GM18526 (cell line): ENCODE measurements around the gene SUPT20HL2.

ENCODE experiments used
- POLR2A ChIP-seq: IDR thresholded peaks from 3 replicates; pipeline ENCODE4 v1.6.1; 2011; ENCODE audit not compliant: insufficient read length; ENCODE audit errors: extremely low read depth

SUPT20HL2 gene

GRCh38 chrX:24305905-24306304, 8.0 kb downstream of the SUPT20HL2 start:
- no peak for TF ChIP-seq POLR2A

- no peak for TF ChIP-seq POLR2A
These were observed 12.1 kb downstream of the SUPT20HL2 start for GRCh38 chrX:24301806-24302205.

- no peak for TF ChIP-seq POLR2A
These were observed 12.8 kb downstream of the SUPT20HL2 start for GRCh38 chrX:24301060-24301459.

- no peak for TF ChIP-seq POLR2A
These were observed 15.7 kb downstream of the SUPT20HL2 start for GRCh38 chrX:24298191-24298590.

GRCh38 chrX:24294619-24295018, 19.2 kb downstream of the SUPT20HL2 start:
- TF ChIP-seq POLR2A, result no peak

GRCh38 chrX:24293412-24293811, 20.5 kb downstream of the SUPT20HL2 start:
- no peak for TF ChIP-seq POLR2A

GRCh38 chrX:24292353-24292752, 21.5 kb downstream of the SUPT20HL2 start:
- TF ChIP-seq POLR2A, result no peak

- no peak for TF ChIP-seq POLR2A
These were observed 28.8 kb downstream of the SUPT20HL2 start for GRCh38 chrX:24285082-24285481.

- no peak for TF ChIP-seq POLR2A
These were observed 30.6 kb downstream of the SUPT20HL2 start for GRCh38 chrX:24283127-24283794.

GRCh38 chrX:24282381-24283126, 31.3 kb downstream of the SUPT20HL2 start:
- TF ChIP-seq POLR2A, result no peak

- TF ChIP-seq POLR2A, result no peak
These were observed 36.5 kb downstream of the SUPT20HL2 start for GRCh38 chrX:24277405-24277804.

- TF ChIP-seq POLR2A, result no peak
These were observed 37.9 kb downstream of the SUPT20HL2 start for GRCh38 chrX:24276015-24276414.

- no peak for TF ChIP-seq POLR2A
These were observed 42.6 kb downstream of the SUPT20HL2 start for GRCh38 chrX:24271262-24271661.

- TF ChIP-seq POLR2A, result no peak
These were observed 45.1 kb downstream of the SUPT20HL2 start for GRCh38 chrX:24268786-24269185.

- TF ChIP-seq POLR2A, result no peak
These were observed 46.9 kb downstream of the SUPT20HL2 start for GRCh38 chrX:24266996-24267395.

- no peak for TF ChIP-seq POLR2A
These were observed 49.5 kb downstream of the SUPT20HL2 start for GRCh38 chrX:24264383-24264782.

GRCh38 chrX:24262309-24262708, 51.6 kb downstream of the SUPT20HL2 start:
- TF ChIP-seq POLR2A, result no peak
